GM18861 (cell line): Measurements from ENCODE around the gene GPRIN2.
"Not testable (repeated sequence)": the region's sequence is repeated elsewhere in the genome, so short reads cannot be mapped to it uniquely, and the experiment has no call there.

Experiments
- ATAC-seq: cut with Tn5 transposase; IDR thresholded peaks from one replicate; pipeline ENCODE4 v1.9.1; 2021; ENCODE audit not compliant: unreplicated experiment

GPRIN2 gene

GRCh38 chr10:46556515-46557318 lies at the start of gene GPRIN2:
Gene GPRIN2 (minus strand): TSS chr10:46556658. CDS start chr10:46550736, 5,922 bp downstream.
- no peak for ATAC-seq

- peak; percentile 70 for ATAC-seq
These were observed 44.1 kb upstream of the GPRIN2 start for GRCh38 chr10:46600516-46600915.

- peak; percentile 68 for ATAC-seq
These were observed 41.3 kb upstream of the GPRIN2 start for GRCh38 chr10:46597616-46598246.

- not testable (repeated sequence) for ATAC-seq
These were observed 40.1 kb upstream of the GPRIN2 start for GRCh38 chr10:46596570-46596969.

GRCh38 chr10:46594453-46595063 lies 38.1 kb upstream of the GPRIN2 start:
- not testable (repeated sequence) for ATAC-seq

GRCh38 chr10:46593307-46593706 lies 36.8 kb upstream of the GPRIN2 start:
- ATAC-seq: not testable (repeated sequence)

- ATAC-seq: not testable (repeated sequence)
These were observed 34.6 kb upstream of the GPRIN2 start for GRCh38 chr10:46591053-46591452.

- ATAC-seq: not testable (repeated sequence)
These were observed 33.1 kb upstream of the GPRIN2 start for GRCh38 chr10:46589589-46589988.

- not testable (repeated sequence) for ATAC-seq
These were observed 31.8 kb upstream of the GPRIN2 start for GRCh38 chr10:46588221-46588620.

GRCh38 chr10:46587546-46587945 lies 31.1 kb upstream of the GPRIN2 start:
- ATAC-seq: not testable (repeated sequence)

- ATAC-seq: not testable (repeated sequence)
These were observed 28.8 kb upstream of the GPRIN2 start for GRCh38 chr10:46585246-46585645.

GRCh38 chr10:46584196-46584595 lies 27.7 kb upstream of the GPRIN2 start:
- ATAC-seq: not testable (repeated sequence)

- not testable (repeated sequence) for ATAC-seq
These were observed 26.1 kb upstream of the GPRIN2 start for GRCh38 chr10:46582568-46582967.

GRCh38 chr10:46581997-46582396 lies 25.5 kb upstream of the GPRIN2 start:
- not testable (repeated sequence) for ATAC-seq

- ATAC-seq: not testable (repeated sequence)
These were observed 22.9 kb upstream of the GPRIN2 start for GRCh38 chr10:46579378-46579777.

- not testable (repeated sequence) for ATAC-seq
These were observed 22.2 kb upstream of the GPRIN2 start, which contains the start of gene SYT15 for GRCh38 chr10:46578474-46579178. Gene SYT15 (plus strand): TSS chr10:46579128. CDS start chr10:46579169, 41 bp downstream.

GRCh38 chr10:46577624-46578473 lies 21.4 kb upstream of the GPRIN2 start:
- ATAC-seq: not testable (repeated sequence)

- ATAC-seq: not testable (repeated sequence)
These were observed 17.4 kb upstream of the GPRIN2 start for GRCh38 chr10:46573884-46574283.

- ATAC-seq: not testable (repeated sequence)
These were observed 16.9 kb upstream of the GPRIN2 start for GRCh38 chr10:46573314-46573713.

- ATAC-seq: not testable (repeated sequence)
These were observed 16.3 kb upstream of the GPRIN2 start for GRCh38 chr10:46572765-46573164.
